ENCODE results near the gene KCNC1.

KCNC1 gene

GRCh38 chr11:17738151-17738973, 3.8 kb downstream of the KCNC1 start:
- no peak for DNase-seq

GRCh38 chr11:17739945-17740338, 5.4 kb downstream of the KCNC1 start:
- no peak for DNase-seq

GRCh38 chr11:17740649-17741235, 6.2 kb downstream of the KCNC1 start:
- DNase-seq = no peak

- no peak for DNase-seq
Observed at GRCh38 chr11:17741487-17741886, 6.9 kb downstream of the KCNC1 start.

DNA sequence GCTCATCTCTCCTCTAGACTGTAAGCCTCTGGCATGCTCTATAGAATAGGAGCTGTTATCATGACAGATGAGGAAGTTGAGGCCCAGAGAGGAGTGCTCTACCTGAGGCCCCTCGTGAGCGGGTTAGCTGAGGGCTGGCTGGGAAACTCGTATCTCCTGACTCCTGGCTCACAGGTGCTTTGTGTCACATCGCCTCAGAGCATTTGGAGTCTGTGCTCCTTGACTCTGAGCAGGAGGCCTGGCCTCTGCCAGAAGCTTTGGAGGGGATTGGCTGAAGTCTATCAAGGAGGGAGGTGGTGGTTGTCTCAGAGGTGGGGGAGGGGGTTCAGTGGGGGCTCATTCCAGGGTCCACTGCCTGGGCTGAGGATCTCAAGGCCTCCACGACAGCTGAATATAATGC, 7.4 kb downstream of the KCNC1 start:
- no peak for DNase-seq

GRCh38 chr11:17743026-17743807, 8.6 kb downstream of the KCNC1 start:
- no peak for DNase-seq

- DNase-seq = no peak
Observed at GRCh38 chr11:17743808-17744119, 9.2 kb downstream of the KCNC1 start.

DNA sequence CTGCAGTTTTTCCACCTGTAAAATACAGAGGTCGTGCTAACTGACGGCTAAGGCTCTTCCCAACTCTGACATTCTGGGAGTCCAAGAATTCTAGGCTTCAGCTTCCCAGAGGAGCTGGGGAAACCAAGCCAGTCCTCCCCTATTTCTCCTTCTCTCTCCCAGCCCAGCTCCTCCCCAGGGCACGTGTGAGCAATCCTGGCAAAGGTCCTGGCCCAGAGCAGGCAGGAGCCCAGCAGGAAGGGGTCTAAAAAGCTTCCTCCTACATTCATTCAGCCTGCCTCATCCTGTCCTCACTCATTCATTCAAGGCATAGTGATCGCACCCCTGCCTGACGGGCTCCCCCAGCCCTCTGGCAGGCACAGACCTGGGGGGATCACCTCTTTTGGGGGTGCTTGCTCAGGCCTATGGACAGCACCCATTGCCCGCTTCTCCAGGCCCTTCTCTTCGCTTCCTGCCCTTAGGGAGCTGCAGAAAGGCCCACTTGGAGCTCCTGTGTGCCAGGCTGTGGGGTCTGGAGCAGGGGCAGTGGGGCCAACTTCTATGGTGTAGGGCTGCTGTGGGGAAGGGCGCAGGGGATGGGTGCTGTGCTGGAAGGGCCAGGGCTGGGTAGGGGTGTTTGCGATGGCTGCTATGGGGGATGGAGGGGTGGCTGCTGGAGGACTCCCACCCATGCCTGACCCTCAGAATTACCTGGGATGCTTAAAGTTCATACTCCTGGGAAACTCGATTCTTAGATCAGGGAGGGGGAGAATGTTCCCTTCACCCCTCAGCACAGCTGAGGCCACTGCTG, 9.8 kb downstream of the KCNC1 start:
- no peak for DNase-seq

DNA sequence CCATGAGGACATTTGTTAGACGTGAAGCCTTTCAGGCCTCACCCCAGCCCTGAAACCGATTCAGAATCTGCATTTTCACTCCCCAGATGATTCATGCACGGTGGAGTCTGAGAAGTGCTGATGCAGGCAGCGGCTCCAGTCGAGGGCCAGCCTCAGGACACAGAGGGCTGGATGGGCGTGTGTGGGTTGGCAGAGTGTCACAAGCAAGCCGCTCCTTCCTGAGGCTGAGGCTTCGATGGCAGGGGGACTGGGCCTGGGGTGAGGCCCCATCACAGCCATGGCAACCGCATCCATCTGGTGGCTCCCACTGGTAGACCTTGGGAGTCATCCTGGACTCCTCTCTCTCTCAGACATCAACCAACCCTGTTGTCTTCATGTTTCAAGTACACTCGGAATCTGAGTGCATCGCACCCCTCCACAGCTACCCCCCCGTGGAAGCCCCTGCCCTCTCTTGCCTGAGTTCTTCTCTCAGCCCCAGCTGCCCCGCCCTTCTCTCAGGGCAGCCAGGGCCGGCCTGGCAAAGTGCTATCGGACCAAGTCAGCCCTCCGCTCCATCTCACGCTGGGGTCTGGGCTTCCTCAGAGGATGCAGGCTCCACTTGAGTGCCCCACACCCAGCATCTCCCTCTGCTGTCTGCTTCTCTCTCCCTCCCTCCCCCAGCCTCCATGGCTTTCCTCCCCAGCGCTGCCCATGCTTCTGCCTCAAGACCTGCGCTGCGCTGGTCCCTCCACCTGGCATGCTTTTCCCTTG, 10.6 kb downstream of the KCNC1 start:
- no peak for DNase-seq

DNA sequence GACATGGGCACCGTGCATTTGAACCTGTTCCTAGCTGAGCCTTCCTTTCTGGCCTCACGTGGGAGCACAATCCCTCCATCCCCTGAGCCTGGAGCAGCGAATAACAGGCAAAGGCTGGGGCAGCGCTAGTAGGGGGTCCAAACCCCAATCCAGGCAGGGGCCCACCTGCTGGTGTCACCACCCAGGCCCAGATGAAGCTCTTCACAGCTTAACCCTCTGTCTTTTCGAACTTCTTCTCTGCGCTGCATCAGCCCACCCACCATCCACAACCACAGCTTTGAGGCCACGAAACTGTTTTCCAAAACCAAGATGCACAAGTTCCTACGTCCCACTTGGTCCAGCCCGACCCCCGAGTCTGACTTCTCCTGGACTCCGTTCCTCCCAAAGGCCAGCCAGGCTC, 11.5 kb downstream of the KCNC1 start:
- DNase-seq = no peak

DNA sequence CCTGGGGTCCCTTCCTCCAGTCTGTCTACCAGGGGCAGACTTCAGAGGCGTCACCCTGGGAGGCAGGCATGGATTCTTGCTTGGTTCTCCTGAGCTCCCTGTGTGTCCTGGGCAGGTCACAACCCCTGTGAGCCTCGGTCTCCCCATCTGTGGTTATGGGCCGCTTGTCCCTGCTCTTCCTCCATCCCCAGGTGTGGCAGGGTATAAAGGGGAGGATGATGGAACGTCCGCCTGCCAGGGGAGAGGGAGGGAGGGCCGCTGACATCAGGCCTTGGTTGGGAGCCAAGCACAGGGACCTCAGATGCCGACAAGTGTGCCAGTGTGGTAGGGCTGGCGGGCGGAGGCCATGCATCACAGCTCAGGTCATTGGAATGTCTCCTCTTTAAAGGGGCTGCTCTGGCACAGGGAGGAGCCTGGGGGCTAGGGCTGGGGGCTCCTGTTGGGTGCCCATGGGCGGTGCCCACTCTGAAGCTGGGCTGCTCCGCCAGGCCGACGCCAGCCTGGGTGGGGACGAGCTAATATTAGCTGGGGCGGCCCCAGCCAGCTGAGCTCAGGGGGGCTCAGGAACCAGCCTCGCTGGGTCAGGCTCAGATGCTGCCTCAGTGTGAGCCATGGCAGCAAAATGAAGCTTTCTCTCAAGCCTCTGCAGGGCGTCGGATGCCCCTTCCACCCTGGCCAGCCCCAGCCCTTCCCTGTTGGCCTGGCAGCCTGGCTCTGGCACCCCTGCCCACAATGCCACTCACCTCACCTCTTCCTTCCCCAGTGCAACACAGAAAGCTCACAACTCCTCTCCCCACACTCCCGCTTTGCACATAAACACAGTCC, 12.8 kb downstream of the KCNC1 start:
- DNase-seq = no peak

DNA sequence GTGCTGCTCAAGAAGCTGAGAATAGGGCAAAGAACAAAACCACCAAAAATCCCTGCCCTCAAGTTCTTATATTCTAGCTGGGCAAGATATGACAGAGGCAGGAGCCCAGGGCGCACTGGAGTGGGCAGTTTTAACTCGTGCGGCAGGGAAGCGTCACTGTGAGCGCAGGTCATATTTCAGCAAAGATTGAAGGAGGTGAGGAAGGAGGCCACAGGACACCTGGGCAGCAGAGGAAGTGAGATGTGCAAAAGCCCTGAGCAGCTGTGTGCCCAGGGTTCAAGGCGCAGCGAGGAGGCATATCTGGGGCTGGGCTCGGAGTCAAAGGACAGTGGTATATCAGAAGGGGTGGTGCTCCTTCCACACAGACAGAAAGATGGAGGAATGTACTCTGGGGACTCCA, 13.5 kb downstream of the KCNC1 start:
- no peak for DNase-seq

GRCh38 chr11:17748761-17749721, 14.5 kb downstream of the KCNC1 start:
- DNase-seq = no peak

DNA sequence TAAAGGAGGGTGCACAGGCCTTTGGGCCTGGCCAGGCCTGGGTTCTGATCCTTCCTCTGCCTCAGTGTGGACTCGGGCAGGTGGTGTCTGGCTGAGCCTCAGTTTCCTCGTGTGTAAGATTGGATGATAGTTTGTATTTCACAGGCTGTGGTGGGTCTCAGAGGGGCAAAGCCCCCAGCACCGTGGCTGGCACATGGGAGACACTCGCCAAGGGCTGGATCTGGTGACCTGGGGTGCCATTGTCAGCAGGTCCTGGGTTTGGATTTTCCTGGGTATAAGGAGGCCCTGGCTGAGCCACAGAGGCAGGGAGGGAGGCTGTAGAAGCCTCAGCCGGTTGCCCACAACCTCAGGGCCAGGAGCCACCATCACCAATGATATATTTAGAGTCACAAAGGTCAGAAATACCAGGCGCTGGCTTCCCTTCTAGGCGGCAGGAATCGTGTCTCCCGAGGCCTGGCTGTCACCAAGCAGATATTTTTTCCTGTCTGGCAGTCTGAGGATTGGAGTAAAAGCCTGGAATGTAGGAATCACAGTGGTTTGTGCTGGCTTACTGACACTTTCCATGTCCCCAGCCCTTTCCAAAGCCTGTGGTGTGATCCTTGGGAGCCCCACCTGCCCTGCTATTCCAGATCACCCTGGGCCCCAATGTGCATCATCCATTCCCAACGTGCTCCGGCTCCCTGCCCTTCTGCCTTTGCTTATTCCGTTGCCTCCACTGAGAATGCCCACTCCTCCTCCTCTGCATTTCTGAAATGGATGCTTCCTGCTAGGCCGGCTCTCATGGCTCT, 15.6 kb downstream of the KCNC1 start:
- DNase-seq = no peak

DNA sequence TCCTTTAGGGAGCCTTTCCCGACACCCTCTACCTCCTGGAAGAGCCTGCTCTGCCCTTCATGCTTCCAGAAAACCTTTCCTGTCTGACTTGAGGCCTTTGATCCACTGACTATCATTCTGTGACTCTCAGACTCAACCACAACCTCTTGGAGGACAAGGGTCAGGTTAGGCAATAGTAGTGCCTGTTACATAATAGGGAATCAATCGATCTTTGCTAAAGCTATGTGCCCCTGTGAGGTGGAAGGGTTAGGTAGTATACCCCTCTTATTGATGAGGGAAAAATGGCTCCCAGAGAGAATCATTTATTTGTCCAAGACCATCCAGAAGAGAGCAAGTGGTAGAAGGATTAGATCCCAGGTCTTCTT, 16.2 kb downstream of the KCNC1 start:
- DNase-seq = no peak

DNA sequence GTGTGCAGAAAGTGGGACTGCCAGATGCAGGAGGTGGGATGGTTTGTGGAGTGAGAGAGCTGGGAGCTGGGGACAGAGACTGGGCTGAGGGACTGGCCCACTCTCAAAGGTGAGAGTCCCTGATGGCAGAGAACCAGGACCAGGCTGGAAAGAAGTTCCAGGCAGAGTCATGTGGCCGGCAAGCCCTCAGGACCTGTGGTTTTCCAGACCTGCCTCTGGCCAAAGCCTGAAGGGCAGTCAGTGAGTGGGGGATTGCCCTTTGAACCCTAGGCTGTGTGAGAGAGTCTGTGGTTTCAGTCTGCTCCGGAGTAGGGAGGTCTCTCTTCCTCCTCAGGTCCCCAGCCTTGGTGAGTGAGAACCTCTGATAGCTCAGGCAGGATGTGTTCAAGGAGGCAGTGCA, 17.0 kb downstream of the KCNC1 start:
- DNase-seq = no peak

GRCh38 chr11:17752144-17752543, 17.6 kb downstream of the KCNC1 start:
- DNase-seq = peak; percentile 33

- no peak for DNase-seq
Observed at GRCh38 chr11:17753153-17753552, 18.6 kb downstream of the KCNC1 start.

DNA sequence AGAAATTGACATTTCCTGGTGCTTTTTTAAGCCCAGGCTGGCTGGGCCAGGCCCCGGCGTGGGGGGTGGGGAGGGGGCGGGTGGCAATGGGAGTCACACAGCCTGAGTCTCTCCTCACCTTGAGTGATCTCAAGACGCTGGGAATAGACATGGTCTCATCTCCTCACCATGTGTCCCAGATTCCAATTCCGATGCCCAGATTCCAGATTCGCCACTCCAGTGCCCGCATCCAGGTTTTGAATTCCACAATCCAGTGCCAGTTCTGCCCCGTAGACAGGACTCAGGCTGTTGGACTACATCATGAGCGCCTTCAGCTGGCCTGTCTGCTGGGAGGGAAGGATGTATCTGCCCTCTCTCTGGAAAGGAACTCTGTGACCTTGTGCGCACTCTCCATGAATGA, 19.1 kb downstream of the KCNC1 start:
- no peak for DNase-seq

DNA sequence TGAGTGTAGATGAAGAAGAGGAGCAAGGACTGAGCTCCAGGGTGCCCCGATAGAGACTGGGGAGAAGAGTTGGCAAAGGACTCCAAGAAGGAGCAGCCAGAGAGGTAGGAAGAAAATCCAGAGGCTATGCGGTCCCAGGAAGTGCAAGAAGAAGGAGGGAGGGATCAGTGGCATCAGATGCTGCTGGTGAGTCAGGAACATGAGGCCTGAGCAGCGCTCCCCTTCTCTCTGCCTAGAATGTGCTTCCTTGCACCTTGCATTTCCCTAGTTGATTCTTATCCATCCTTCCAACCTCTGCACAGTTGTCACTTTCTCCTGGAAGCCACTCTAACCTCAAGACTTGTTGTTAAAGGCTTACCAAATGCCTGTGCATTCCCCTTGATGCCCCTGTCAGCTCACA, 21.3 kb downstream of the KCNC1 start:
- DNase-seq = no peak

Measured in NCI-H2227 treated with DMSO at 0.1 percent for 48 hours (cell line).